HG02763 (cell line): Measurements from ENCODE around the gene SPANXN2.
"Not testable (repeated sequence)": the region's sequence is repeated elsewhere in the genome, so short reads cannot be mapped to it uniquely, and the experiment has no call there.

Source experiments
- ATAC-seq: cut with Tn5 transposase; IDR thresholded peaks from one replicate; pipeline ENCODE4 v1.9.1; 2021; ENCODE audit warnings: mild to moderate bottlenecking, moderate library complexity; ENCODE audit not compliant: unreplicated experiment

SPANXN2 gene, protein sequence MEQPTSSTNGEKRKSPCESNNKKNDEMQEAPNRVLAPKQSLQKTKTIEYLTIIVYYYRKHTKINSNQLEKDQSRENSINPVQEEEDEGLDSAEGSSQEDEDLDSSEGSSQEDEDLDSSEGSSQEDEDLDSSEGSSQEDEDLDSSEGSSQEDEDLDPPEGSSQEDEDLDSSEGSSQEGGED

DNA sequence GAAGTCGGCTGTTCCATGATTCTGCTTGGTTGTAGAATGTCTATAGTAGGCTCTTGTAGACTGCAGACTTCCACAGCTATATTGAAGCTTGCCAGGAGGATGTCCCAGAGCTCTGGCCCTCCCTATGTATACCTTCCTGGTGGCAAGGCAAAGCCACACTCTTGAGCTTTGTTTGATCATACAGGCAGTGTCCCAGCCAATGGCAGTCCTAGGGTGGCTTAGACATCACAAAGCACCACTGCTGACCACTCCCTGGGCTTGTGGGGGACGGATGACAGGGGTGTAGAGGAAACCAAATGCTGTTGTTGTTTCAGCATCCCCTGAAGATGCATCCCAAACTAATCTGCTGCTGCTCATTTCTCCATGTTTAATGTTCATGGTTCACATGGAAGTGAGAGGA is at the start of gene SPANXN2:
Gene SPANXN2 (minus strand): TSS at position 101 of the 400 bp plus-strand sequence. CDS start 84 bp downstream, at position 17.
- ATAC-seq = not testable (repeated sequence)

DNA sequence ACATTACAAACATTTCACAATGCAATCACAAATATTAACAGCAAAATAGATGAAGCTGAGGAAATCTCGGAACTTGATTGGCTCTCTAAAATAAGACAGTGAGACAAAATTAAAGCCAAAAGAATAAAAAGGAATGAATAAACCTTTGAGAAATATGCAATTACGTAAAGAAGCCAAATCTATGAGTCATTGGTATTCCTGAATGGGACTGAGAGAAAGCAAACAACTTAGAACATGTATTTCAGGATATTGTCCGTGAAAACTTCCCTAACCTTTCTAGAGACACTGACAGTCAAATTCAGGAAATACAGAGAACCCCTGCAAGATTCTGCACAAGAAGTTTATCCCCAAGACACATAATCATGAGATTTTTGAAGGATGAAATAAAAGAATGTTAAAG is 48.4 kb upstream of the SPANXN2 start:
- no peak for ATAC-seq

DNA sequence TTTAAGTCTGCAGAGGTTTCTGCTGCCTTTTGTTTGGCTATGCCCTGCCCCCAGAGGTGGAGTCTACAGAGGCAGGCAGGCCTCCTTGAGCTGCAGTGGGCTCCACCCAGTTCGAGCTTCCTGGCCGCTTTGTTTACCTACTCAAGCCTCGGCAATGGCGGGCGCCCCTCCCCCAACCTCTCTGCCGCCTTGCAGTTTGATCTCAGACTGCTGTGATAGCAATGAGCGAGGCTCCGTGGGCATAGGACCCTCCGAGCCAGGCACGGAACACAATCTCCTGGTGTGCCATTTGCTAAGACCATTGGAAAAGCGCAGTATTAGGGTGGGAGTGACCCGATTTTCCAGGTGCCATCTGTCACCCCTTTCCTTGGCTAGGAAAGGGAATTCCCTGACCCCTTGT is 47.2 kb upstream of the SPANXN2 start:
- not testable (repeated sequence) for ATAC-seq

DNA sequence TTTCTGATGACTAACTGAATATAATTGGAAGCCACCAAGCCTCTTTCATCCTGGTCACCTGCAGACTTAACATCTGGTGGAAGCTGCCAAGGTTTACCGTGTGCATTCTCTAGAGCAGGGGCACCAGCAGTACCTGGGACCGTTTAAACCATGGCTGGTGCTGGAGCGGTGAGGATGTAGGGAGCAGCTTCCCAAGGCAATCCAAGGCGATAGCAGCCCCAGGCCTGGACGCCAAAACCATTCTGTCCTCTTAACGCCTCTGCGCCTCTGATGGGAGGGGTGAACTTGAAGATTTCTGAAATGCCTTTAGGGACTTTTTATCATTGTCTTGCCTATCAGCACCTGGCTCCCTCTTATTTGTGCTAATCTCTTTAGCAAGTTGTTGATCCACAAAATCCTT is 37.3 kb upstream of the SPANXN2 start:
- ATAC-seq = no peak

DNA sequence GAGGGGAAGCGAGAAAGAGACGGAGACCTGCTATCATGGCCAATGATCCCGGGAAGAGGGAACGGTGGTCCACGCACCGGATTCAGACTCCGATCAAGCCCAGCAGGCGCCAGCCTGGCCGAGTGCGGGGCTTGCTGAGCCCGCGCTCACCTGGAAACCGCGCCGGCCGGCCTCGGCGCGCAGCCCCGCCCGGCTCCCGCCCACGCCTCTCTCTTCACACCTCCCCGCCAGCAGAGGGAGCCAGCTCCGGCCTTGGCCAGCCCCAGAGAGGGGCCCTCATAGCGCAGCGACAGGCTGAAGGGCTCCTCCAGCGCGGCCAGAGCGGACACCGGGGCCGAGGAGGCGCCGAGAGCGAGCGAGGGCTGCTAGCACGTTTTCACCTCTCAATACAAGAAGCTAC is 36.8 kb upstream of the SPANXN2 start:
- ATAC-seq = no peak

DNA sequence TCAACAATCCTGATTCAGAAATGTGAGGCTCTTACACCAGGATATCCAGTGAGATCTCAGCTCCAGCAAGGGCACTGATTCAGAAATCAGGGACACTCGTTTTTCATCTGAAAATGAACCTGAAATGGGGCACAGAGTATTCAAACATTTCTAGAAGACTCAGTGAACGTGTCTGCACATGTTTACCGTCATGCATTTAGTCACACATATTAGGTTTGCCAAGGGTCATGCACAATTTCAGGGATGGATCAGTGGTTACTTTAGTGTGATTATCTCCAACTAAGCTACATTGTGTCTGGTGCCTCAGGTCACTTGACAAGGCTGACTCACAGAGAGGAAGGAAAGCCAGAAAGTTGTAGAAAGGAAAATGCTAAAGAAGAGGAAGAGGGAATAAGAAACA is 33.6 kb upstream of the SPANXN2 start:
- ATAC-seq = no peak

DNA sequence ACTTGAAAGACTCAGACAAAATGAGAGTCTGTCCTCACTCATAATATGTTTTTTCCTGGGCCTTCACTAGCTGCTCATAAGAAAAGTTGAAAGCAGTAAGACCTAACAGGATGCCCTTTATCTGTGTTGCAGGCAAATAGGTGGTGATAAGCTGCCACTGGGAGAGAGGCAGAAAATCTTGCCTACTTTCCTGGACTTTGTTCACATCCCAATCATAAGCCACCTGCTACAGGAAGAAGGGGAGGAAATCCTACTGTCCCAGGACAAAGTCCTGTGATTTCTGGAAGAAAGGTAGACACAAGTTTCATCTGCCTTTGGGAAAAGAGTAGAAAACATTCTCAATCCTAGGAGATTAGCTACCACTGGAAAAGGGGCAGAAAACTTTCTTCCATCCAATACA is 13.3 kb upstream of the SPANXN2 start:
- ATAC-seq = no peak

DNA sequence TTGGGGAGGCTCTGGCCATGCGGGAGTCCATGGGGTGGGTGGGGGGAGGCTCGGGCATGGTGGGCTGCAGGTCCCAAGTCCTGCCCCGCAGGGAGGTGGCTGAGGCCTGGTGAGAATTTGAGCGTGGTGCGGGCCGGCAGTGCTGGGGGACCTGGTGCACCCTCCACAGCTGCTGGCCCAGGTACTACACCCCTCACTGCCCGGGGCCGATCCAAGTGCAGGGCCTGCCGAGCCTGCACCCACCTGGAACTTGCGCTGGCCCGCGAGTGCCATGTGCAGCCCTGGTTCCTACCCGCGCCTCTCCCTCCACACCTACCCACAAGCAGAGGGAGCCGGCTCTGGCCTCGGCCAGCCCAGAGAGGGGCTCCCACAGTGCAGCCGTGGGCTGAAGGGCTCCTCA is 5.7 kb upstream of the SPANXN2 start:
- ATAC-seq = no peak

DNA sequence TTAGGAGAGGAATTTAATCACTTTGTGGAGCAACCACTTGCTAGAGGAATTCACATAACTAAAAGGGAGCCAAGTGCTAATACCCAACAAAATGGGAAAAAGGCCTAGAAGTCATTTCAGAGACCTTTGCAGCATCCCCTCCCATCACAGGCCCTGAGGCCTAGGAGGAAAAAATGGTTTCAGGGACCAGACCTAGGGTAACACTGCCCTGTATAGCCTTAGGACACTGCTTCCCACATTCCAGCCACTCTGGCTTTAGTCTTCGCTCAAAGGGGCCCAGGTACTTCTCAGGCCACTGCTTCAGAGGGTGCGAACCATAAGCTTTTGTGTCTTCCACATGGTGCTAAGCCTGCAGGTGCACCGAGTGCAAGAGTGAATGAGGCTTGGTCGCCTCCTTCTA is 19.1 kb downstream of the SPANXN2 start:
- ATAC-seq = no peak

DNA sequence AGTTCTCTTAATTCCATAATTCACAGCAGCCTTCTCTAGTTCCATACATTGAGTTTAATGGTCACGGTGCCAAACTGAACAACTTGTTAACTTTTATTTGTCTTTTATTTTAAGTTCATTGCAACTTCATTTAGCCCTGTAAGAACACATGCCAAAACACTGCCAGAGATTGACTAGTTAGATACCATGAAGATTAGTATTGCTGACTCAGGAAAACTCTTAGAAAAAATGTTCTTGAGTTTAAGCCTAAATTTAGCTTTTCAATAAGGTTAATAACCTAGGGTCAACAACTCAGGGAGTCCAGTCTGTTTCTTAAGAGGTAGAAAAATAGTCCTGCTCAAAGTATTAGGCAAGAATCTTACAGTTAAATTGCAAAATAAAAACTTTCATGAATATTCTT is 25.7 kb downstream of the SPANXN2 start:
- ATAC-seq = no peak

DNA sequence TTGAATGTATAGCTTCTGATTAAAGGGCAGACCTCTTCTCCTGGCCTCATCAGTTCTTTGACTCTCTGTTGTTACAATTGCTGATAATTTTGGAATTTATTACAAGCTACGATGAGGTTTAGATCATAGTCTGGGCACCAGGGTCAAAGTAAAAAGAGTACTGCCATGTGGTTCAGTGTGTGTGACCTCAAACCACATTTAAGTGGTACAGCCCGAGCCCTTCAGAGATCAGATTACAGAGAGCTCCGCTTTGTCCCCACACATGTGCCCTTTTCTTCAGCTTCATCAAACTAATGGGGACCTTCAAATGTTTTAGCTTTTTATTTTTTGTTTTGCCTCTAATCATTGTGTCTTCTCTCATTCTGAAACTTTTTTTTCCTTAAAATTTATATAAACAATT is 37.1 kb downstream of the SPANXN2 start:
- ATAC-seq = no peak

DNA sequence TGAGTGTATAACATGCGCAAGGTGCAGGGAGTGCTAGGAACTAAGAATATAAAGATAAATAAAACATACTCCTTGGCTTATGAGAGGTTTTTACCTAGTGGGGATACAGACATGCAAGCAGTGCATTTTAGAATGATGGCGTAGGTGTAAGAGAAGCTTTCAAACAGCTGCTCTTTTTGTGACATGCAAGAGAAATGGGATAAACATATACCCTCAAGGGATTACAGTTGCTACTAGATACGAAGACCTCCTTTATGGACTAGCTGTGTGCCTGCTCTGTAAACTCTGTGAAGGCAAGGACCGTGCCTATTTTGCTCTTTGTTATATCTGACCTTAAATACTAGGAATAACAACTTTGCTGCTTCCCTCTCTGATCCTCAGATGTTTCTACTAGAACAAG is 45.6 kb downstream of the SPANXN2 start:
- ATAC-seq = no peak

DNA sequence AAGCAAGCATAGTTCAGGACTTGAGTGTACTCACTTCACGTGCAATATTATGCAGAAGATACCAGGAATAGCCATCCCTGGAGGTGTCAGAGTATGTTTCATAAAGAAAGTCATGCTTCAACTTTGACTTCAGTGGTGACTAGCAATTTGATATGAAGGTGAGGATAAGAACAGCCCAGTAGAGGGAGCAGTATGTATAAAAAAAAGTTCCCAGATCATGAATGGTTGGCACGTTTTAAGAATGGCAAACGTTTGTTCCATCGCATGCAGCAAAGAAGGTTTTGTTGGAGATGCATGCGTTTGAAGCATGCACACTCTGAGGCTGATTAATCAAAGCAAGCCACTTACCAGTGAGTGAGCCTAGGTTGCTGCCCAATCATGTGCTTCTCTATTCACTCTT is 51.2 kb downstream of the SPANXN2 start:
- no peak for ATAC-seq

DNA sequence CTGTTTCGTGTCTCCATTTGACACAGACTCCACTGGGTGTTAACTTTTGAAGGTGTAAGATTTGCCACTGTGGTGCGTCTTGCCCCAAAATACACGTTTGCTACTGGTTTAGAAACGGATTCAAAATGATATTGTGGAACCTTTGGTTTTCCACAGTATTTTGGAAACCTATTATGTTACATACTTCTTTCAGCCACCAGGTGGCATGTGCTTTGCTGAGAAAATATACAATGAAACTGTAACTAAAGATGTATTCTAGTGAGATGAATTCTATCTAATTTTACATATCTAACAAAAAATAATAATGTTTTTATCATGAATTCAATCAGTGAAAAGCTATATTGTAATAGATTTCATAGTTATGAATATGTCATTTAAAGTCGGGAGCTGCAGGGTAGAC is 56.2 kb downstream of the SPANXN2 start:
- ATAC-seq = no peak

DNA sequence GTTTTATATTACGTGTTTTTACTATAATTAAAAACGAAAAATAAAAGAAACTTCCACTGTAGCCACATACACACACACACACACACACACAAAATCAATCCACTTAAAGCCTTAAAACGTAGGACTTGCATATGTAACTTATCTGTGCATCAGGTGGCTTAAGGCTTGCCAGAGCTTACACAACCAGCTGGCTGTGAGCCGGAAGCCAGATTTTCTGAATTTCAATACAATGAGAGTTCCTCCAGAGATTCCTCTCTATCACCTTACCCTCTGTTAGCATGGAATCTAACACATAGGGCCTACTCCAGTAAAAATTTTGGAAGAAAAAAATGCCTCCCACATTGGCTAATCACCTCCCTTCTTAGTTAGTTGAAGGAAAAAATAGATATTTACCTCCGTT is 56.8 kb downstream of the SPANXN2 start:
- ATAC-seq = no peak
